Esophagus squamous epithelium (tissue), 5 donors: ENCODE results near the gene CCDC116. TPM values are rescaled to one million over a fixed set of nuclear protein-coding genes. Genes with fewer than 3 reads are reported as not detected.

Experiments
- DNase-seq: peaks from one replicate; lab custom pipeline; 2025; lab: John Stamatoyannopoulos, UW
- H3K27ac ChIP-seq, 4 donors: fragments of 200-600 bp; sonication (generic); one replicate each; pipeline ENCODE4 v1.5.1; 2016 to 2019; ENCODE audit warnings: mild to moderate bottlenecking in 1 of 4
- H3K27me3 ChIP-seq, 4 donors: fragments of 200-600 bp; sonication (generic); 1 replicate in 3 of 4; 2 replicates in 1 of 4; pipeline versions ENCODE4 v1.5.1 to v1.6.0; 2017 to 2021; ENCODE audit warnings: antibody characterized with exemption in 1 of 4
- H3K36me3 ChIP-seq, 3 donors: fragments of 200-600 bp; sonication (generic); one replicate each; pipeline ENCODE4 v1.5.1; 2016 to 2019
- H3K4me1 ChIP-seq, 3 donors: fragments of 200-600 bp; sonication (generic); one replicate each; pipeline ENCODE4 v1.5.1; 2017 to 2019
- H3K4me3 ChIP-seq, 4 donors: fragments of 200-600 bp; sonication (generic); 1 replicate in 3 of 4; 2 replicates in 1 of 4; pipeline ENCODE4 v1.5.1; 2016 to 2019; ENCODE audit warnings: mild to moderate bottlenecking in 2 of 4, moderate library complexity in 1 of 4
- H3K9me3 ChIP-seq, 3 donors: fragments of 200-600 bp; sonication (generic); one replicate each; pipeline ENCODE4 v1.5.1; 2016 to 2019
- CTCF ChIP-seq, 6 experiments: fragments of 450-650 bp in 4 of 6; fragments of 200-600 bp in 2 of 6; sonication (generic) in 2 of 6; IDR thresholded peaks; one replicate each; pipeline ENCODE4 v1.5.1; 2016 to 2019; ENCODE audit warnings: antibody characterized with exemption in 6 of 6, mild to moderate bottlenecking in 4 of 6, moderate library complexity in 4 of 6
- POLR2A ChIP-seq, 4 donors: fragments of 450-650 bp; IDR thresholded peaks; one replicate each; pipeline ENCODE4 v1.6.1; 2017; ENCODE audit warnings: antibody characterized with exemption in 4 of 4, mild to moderate bottlenecking in 4 of 4, moderate library complexity in 3 of 4
- WGBS, 2 donors: methylation state at CpG; one replicate each; pipeline ENCODE4 v1.1.5; 2018; 5-methylcytosine and 5-hydroxymethylcytosine counted together
- intact Hi-C: fragments of 100-400 bp; cut with DNase I; formaldehyde crosslinking; loops from one replicate; pipeline ENCODE4 v1.15.0; 2022
- total RNA-seq, 4 donors: library from RNA; depleted of rRNA; stranded (reverse); fragments of >200 nt; gene quantifications; one replicate each; pipeline ENCODE4 v1.1.0, GENCODE V29; 2016
- donor health status: DM: yes; HTN: yes; CAD: no.

The CCDC116 gene
- total RNA-seq, 4 donors from 2014 or later, result 1.9 TPM; not detected in 3

GRCh38 chr22:21621025-21621424 is 11.5 kb upstream of the CCDC116 start:
- TF ChIP-seq CTCF (IDR thresholded peaks at IDR 0.05), result no peak
- TF ChIP-seq POLR2A (IDR thresholded peaks at IDR 0.05), result no peak
- no peak for DNase-seq
- Histone ChIP-seq H3K27ac (no peak overlapping the region), H3K4me1 (peaks cover 21 to 47% (median 24%) of the 10 kb centered on the region in 3 donors), H3K36me3 (peaks cover 0 to 77% (median 0%) of the 10 kb centered on the region in 3 donors), H3K27me3 (no peaks in the 10 kb centered on the region), H3K9me3 (no peaks in the 10 kb centered on the region), H3K4me3 (no peak overlapping the region)
- intact Hi-C loops, result no loop called here
- WGBS, 2 donors, result 83 to 88% methylated on average over 1 to 3 of the region's 3 CpGs

- Histone ChIP-seq H3K27ac (no peak overlapping the region), H3K4me1 (peaks cover 21 to 59% (median 24%) of the 10 kb centered on the region in 3 donors)
- WGBS, 2 donors, result 64 to 72% methylated on average over 10 to 17 of the region's 17 CpGs
These were observed 10.3 kb upstream of the CCDC116 start for GRCh38 chr22:21622011-21622918.

GRCh38 chr22:21622919-21623647 is 9.5 kb upstream of the CCDC116 start:
- H3K4me3 ChIP-seq, result no peak overlapping the region
- peaks cover 23 to 67% (median 28%) of the 10 kb centered on the region in 3 donors for H3K4me1 ChIP-seq
- no peaks in the 10 kb centered on the region for H3K27me3 ChIP-seq
- H3K36me3 ChIP-seq, result peaks cover 0 to 79% (median 0%) of the 10 kb centered on the region in 3 donors
- DNase-seq, result no peak
- no peaks in the 10 kb centered on the region for H3K9me3 ChIP-seq
- TF ChIP-seq POLR2A (IDR thresholded peaks at IDR 0.05) (no peak), CTCF (IDR thresholded peaks at IDR 0.05) (no peak)
- intact Hi-C loops, result no loop called here
- 63 to 76% methylated on average over 21 to 22 of the region's 23 CpGs for WGBS, 2 donors
- peak overlapping the region in 3 of 4 donors; percentile 13 to 30 (median 22) for H3K27ac ChIP-seq

More at GRCh38 chr22:21622011-21622918, 10.3 kb upstream of the CCDC116 start:
- DNase-seq, result no peak
- Histone ChIP-seq H3K4me3 (no peak overlapping the region), H3K9me3 (no peaks in the 10 kb centered on the region), H3K27me3 (no peaks in the 10 kb centered on the region), H3K36me3 (peaks cover 0 to 77% (median 0%) of the 10 kb centered on the region in 3 donors)
- TF ChIP-seq POLR2A (IDR thresholded peaks at IDR 0.05) (no peak), CTCF (IDR thresholded peaks at IDR 0.05) (no peak)
- intact Hi-C loops, result no loop called here

GRCh38 chr22:21623648-21623970 is 9.0 kb upstream of the CCDC116 start:
- Histone ChIP-seq H3K27me3 (no peaks in the 10 kb centered on the region), H3K4me1 (peaks cover 28 to 73% (median 33%) of the 10 kb centered on the region in 3 donors), H3K4me3 (no peak overlapping the region), H3K36me3 (peaks cover 0 to 79% (median 0%) of the 10 kb centered on the region in 3 donors), H3K27ac (peak overlapping the region in 3 of 4 donors; percentile 13 to 30 (median 22)), H3K9me3 (no peaks in the 10 kb centered on the region)
- WGBS, 2 donors, result no CpG with 5 or more reads among the region's 7 CpGs
- no peak for TF ChIP-seq CTCF (IDR thresholded peaks at IDR 0.05)
- TF ChIP-seq POLR2A (IDR thresholded peaks at IDR 0.05), result no peak
- intact Hi-C loops, result no loop called here
- DNase-seq, result no peak
